ENCODE data around the gene GDNF. TPM values are rescaled to one million over a fixed set of nuclear protein-coding genes. Genes with fewer than 3 reads are reported as not detected.

GDNF gene
- total RNA-seq, 2 donors from 2014 or later: 0.58 to 2.4 TPM

DNA sequence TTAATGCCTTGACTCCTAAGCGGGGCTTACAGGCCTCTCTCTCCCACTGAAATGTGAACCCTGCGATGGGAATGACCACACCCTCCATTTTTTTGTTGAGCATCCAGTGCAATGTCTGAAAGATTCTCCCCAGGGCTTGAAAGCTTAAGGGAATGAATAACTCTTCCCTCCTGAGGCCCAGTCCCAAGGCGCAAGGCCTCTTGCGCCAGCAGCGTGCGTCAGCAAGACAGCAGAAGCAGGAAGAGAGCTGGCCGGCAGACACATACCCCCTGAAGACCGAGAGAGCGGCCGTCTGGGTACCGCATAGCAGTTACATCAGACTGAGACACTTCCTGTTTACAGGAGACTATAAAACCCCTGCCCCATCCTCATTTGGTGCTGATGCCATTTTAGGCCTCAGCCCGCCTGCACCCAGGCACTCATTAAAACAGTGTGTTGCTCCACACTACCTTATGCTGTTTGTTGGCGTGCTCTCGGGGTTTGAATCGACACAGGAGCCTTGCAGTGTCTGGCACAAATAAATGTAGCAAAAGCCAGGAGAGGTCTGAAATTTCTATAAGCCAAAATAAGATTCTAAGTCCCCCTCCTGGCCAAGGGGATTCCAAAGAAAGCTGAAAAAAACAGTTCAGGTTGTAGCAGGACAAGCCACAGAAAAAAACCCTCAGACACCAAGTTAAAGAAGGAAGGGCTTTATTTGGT lies 62.3 kb downstream of the GDNF start:
- Mint-ChIP-seq H3K36me3 (ENCODE audit: low read depth) (peaks cover 4% of the 10 kb centered on the region), H3K4me1 (no peaks in the 10 kb centered on the region), H3K27me3 (ENCODE audit: insufficient read depth) (no peaks in the 10 kb centered on the region), H3K27ac (no peak overlapping the region), H3K4me3 (no peak overlapping the region), H3K9me3 (peaks cover 26% of the 10 kb centered on the region)
- no peak for DNase-seq
- Histone ChIP-seq H3K4me1 (ENCODE audit: control insufficient read depth, insufficient read depth, low read length) (no peaks in the 10 kb centered on the region), H3K9me3 (ENCODE audit: control insufficient read depth, low read length) (peaks cover 12% of the 10 kb centered on the region), H3K9ac (ENCODE audit: extremely low read depth, low read length, poor library complexity, severe bottlenecking) (no peak overlapping the region), H3K27me3 (ENCODE audit: control insufficient read depth, insufficient read depth, low read length, poor library complexity, severe bottlenecking) (no peaks in the 10 kb centered on the region), H3K27ac (ENCODE audit: low read depth, low read length) (no peak overlapping the region), H3K36me3 (ENCODE audit: control insufficient read depth, insufficient read depth, low read length) (no peaks in the 10 kb centered on the region), H3K4me3 (ENCODE audit: low read length) (no peak overlapping the region)
- TF ChIP-seq, protein P1, sequence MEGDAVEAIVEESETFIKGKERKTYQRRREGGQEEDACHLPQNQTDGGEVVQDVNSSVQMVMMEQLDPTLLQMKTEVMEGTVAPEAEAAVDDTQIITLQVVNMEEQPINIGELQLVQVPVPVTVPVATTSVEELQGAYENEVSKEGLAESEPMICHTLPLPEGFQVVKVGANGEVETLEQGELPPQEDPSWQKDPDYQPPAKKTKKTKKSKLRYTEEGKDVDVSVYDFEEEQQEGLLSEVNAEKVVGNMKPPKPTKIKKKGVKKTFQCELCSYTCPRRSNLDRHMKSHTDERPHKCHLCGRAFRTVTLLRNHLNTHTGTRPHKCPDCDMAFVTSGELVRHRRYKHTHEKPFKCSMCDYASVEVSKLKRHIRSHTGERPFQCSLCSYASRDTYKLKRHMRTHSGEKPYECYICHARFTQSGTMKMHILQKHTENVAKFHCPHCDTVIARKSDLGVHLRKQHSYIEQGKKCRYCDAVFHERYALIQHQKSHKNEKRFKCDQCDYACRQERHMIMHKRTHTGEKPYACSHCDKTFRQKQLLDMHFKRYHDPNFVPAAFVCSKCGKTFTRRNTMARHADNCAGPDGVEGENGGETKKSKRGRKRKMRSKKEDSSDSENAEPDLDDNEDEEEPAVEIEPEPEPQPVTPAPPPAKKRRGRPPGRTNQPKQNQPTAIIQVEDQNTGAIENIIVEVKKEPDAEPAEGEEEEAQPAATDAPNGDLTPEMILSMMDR (conservative IDR thresholded peaks at IDR 0.05): no peak
- WGBS, 2 experiments (ENCODE audit: insufficient coverage in 1 of 2, insufficient read length in 1 of 2): 96 to 98% methylated on average over 11 to 15 of the region's 15 CpGs

DNA sequence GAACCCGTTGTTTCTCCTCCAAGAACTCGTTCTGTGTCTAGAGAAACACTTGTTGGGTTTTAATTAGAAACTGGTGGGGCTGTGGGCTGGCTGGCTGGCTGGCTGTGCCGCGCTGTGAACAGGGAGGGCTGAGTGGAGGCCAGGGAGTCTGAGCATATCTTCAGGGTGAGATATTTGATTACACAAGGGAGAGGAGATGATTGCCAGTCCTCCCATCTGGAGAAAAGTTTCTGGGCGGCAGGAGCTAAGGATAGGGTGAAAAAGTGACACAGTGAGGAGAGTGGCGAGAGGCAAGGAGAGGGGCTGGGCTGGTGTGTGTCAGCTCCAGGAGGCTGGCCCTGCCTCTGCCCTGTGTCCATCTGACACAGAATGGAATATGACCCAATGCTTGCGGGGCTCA lies 63.0 kb downstream of the GDNF start:
- no peak for DNase-seq
- Histone ChIP-seq H3K9me3 (ENCODE audit: control insufficient read depth, low read length) (peaks cover 12% of the 10 kb centered on the region), H3K4me1 (ENCODE audit: control insufficient read depth, insufficient read depth, low read length) (no peaks in the 10 kb centered on the region), H3K4me3 (ENCODE audit: low read length) (no peak overlapping the region), H3K27ac (ENCODE audit: low read depth, low read length) (no peak overlapping the region), H3K27me3 (ENCODE audit: control insufficient read depth, insufficient read depth, low read length, poor library complexity, severe bottlenecking) (no peaks in the 10 kb centered on the region), H3K9ac (ENCODE audit: extremely low read depth, low read length, poor library complexity, severe bottlenecking) (no peak overlapping the region), H3K36me3 (ENCODE audit: control insufficient read depth, insufficient read depth, low read length) (no peaks in the 10 kb centered on the region)
- H3K36me3 Mint-ChIP-seq (ENCODE audit: low read depth): peaks cover 4% of the 10 kb centered on the region
- H3K27ac Mint-ChIP-seq: no peak overlapping the region
- TF ChIP-seq, protein P1 (conservative IDR thresholded peaks at IDR 0.05): no peak
- no peaks in the 10 kb centered on the region for H3K27me3 Mint-ChIP-seq (ENCODE audit: insufficient read depth)
- 93 to 97% methylated on average over 6 to 7 of the region's 7 CpGs for WGBS, 2 experiments (ENCODE audit: insufficient coverage in 1 of 2, insufficient read length in 1 of 2)
- H3K4me3 Mint-ChIP-seq: no peak overlapping the region
- H3K9me3 Mint-ChIP-seq: peaks cover 26% of the 10 kb centered on the region
- no peaks in the 10 kb centered on the region for H3K4me1 Mint-ChIP-seq

DNA sequence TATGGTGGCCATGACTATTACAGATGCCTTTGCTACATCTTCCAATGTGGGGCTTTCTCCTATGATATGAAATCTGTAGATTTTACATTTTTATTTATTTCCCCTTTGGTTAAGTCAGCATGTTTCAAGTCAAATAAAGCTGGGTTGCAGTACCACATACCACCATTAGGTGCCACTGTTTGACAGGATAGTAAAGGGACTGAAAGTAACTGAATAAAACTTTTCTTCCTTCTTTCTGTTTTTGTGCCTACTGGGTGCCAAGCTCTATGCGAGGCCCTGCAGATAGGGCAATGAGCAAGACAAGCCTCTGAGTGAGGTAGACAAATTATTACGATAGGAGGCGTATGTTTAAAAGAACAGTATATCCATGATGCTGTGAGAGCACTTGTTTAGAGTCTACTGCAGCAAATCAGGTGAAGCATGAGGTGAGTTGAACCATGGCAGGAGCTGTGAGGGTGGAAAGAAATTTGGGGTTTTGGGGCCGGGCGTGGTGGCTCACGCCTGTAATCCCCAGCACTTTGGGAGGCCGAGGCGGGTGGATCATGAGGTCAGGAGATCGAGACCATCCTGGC lies 64.8 kb downstream of the GDNF start:
- Histone ChIP-seq H3K9ac (ENCODE audit: extremely low read depth, low read length, poor library complexity, severe bottlenecking) (no peak overlapping the region), H3K4me1 (ENCODE audit: control insufficient read depth, insufficient read depth, low read length) (no peaks in the 10 kb centered on the region), H3K36me3 (ENCODE audit: control insufficient read depth, insufficient read depth, low read length) (no peaks in the 10 kb centered on the region), H3K9me3 (ENCODE audit: control insufficient read depth, low read length) (peaks cover 12% of the 10 kb centered on the region), H3K4me3 (ENCODE audit: low read length) (no peak overlapping the region), H3K27me3 (ENCODE audit: control insufficient read depth, insufficient read depth, low read length, poor library complexity, severe bottlenecking) (no peaks in the 10 kb centered on the region), H3K27ac (ENCODE audit: low read depth, low read length) (no peak overlapping the region)
- Mint-ChIP-seq H3K9me3 (peaks cover 26% of the 10 kb centered on the region), H3K27ac (no peak overlapping the region), H3K36me3 (ENCODE audit: low read depth) (peaks cover 4% of the 10 kb centered on the region), H3K4me1 (no peaks in the 10 kb centered on the region), H3K27me3 (ENCODE audit: insufficient read depth) (no peaks in the 10 kb centered on the region), H3K4me3 (no peak overlapping the region)
- TF ChIP-seq, protein P1 (conservative IDR thresholded peaks at IDR 0.05): peak; percentile 85
- DNase-seq: peak; percentile 82
- WGBS, 2 experiments (ENCODE audit: insufficient coverage in 1 of 2, insufficient read length in 1 of 2): 92% methylated on average over 9 of the region's 9 CpGs
